ENCODE results near the gene HOGA1.
"Not testable (repeated sequence)": the region's sequence is repeated elsewhere in the genome, so short reads cannot be mapped to it uniquely, and the experiment has no call there.

HOGA1 gene

GRCh38 chr10:97584060-97584797 lies at the start of gene HOGA1:
HOGA1 (plus strand) TSS chr10:97584389; CDS start chr10:97584704, 315 bp downstream.
- DNase-seq: no peak

DNA sequence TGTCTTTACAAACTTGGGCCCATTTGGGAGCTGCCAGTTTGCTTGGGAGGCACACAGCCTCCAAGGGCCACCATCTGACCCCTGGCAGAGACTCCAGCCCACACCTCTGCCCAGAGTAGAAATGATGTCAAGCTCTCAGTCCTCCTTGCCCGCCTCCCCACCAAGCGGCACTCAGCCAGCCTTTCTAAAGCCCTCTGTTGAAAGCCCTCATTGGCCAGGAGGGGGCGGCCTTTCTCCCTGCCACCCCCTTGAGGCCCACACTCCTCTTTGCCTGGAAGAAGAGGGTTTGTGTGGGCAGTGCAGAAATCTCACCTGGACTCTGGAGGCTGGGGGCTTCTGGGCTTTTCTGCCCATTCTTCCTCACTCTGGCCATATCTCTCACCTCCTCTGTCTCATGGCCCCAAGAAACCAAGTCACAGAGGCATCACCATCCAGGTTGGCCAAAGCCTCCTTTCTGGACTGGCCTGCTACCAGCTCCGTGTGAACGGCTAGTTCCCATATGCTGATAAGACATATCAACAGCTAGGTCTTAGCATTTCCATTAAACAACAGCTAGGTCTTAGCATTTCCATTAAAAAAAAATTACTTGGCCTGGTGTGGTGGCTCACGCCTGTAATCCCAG lies 49.3 kb upstream of the HOGA1 start:
- DNase-seq: peak; percentile 50 to 59

DNA sequence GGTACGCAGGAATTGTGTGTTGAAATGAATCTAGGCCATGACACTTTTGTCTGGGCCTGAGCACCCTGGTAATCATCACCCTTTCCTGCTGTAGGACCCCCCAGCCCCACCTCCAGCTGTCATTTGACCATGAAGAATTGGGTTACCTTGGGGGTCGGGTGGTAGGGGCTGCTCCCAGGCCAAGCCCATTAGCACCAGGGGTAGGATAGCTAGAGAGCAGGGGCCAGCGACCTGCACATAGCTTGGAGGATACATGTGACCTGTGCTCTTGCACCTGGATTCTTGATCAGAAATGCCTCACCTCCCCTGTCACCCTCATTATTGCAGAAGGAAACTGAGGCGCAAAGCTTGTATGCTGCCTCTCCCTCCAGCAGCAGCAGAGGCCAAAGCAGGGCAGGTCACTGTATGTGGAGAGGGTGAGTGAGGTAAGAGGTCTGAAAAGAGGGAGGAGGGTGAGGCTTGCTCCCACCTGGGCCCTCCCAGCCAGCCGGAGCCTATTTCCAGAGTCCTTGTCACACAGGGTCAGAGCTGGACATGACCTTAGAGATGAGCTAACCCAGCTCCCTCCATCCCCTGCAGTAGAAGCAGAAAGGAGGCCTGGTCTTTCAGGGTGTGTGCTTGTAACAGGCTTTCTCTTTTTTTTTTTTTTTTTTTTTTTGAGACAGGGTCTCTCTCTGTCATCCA lies 46.9 kb upstream of the HOGA1 start:
- DNase-seq: no peak

DNA sequence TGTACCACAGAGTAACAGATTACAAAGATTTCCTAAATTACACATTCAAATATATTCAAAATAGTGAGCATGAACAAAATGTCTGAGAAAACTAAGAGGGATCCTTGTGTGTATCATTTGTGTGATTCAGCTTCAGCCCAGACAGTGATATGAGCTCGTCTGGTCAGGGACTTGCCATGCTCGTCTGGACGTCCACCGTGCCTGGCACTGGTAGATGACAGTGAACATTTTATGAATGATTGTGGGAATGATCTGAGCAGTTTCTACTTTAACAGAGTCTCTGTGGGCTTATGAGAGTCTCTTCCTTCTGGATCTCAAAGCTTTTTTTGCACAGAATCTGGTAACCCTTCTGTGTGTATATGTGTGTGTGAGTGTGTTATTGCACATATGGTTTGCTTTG lies 45.8 kb upstream of the HOGA1 start:
- no peak for DNase-seq

- no peak for DNase-seq
Measured at GRCh38 chr10:97538839-97539238, 45.4 kb upstream of the HOGA1 start.

DNA sequence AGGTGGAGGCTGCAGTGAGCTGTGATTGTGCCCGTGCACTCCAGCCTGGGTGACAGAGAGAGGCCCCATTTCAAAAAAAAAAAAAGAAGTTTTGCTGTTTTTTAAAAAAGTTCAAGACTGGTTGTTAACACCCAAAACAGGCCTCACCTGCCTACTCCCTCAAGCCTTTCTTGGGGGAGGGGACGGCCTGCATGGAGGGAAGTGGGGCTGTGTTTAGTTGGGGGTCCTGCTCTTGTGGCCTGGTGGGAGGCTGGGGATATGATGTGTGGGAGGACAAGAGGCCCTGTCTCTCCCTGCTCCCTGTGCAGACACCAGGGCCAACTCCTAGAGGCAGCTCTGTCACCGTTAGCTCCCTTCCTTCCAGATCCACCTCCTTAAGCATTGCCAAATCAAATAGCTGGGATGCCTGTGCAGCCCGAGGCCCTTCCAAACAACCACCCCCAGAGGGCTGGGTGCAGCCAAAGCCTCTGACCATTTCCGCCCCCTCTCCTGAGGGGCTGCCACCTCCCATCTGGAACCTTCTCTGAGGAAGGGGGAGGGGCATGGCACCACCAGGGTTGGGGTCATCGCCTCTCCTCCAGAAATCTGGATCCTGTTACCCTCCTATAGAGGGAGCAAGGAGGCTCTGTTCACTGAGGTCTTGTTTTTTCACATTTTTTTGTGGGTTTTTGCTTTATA lies 44.5 kb upstream of the HOGA1 start:
- DNase-seq: no peak

DNA sequence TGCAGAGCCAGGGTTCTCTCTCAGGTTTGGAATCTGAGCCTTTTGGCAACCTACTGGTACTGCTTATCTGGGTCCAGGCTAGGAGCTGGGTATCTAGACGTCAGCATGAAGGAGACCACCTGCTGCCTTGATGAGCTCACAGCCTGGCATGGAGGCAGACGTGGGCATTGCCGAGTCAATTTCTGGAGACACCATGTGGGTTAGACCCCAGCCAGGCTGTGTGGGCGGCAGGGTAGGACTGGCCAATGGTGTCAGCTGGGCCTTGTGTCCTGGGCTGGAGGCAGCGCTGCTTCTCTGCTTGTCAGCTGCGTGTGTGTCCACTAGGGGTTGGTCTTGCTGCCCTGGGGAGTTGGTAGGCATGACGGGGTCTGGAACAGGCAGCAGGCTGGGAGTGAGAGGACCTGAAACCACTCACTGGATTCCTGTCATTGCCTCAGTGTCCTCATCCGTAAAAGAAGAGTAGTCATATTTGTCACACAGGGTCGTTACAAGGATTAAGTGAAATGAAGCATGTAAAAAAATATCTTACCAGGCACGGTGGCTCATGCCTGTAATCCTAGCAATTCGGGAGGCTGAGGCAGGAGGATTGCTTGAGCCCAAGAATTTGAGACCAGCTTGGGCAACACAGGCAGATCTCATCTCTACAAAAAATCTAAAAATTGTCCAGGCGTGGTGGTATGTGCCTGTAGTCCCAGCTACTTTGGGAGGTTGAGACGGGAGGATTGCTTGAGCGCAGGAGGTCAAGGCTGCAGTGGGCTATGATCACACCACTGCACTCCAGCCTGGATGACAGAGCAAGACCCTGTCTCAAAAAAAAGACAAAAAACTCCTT lies 43.3 kb upstream of the HOGA1 start:
- no peak for DNase-seq

DNA sequence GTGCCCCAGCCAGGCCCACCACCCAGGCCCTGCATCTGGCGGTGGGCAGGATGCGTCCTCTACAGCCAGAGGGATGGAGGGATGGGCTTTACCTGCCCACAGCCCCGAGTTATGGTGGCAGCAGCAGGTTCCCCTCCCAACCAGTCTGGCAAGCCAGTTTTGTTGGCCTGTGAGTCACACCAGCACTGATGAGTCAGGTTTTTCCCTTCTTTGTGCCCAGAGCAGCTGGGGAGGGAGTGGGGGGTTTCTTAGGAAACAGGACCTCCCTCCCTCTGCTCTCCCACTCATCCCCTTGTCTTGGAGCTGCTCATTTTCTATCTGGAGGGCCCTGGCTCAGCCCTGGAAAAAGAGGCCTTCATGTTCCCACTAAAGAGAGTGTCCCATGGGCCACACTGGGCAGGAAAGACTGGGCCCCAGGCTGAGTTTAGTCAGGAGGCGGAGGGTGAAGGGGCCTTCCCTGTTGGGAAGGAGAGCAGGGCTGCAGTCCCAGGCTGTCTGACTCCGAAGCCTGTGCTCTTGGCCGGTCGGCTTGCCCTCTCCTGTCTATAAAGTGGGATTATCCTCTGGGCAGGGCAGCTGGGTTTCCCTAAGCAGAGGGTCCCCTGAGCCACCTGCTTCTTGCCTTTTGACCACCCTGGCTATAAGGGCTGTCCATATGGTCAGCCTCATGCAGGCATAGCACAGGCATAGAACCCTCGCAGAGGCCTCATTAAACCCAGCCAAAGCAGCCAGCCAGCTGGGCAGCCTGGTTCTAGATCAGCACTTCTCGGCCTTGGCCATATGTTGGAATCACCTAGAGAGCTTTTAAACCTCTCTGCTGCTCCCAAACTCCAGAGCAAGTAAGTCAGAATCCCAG lies 41.8 kb upstream of the HOGA1 start:
- DNase-seq: peak; percentile 51 to 53

GRCh38 chr10:97543025-97543546 lies 41.1 kb upstream of the HOGA1 start:
- DNase-seq: peak; percentile 67 to 71

GRCh38 chr10:97546456-97547270 lies 37.5 kb upstream of the HOGA1 start:
- no peak for DNase-seq

DNA sequence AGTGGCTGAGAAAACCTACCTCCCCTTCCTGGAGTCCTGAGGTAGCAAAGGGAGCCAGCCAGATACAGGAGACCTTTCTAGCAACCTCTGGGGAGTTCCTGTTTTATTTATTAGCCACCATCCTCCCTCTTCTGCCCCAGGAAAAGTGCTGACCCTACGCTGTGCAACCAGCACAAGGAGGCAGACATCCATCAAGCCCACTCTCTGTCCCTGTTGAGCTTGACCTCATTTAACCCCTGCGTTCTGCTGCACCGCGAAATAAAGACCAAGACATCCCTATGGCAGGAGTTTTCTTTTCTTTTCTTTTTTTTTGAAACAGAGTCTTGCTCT lies 37.0 kb upstream of the HOGA1 start:
- no peak for DNase-seq

GRCh38 chr10:97547962-97548361 lies 36.2 kb upstream of the HOGA1 start:
- DNase-seq: no peak

GRCh38 chr10:97548828-97549455 lies 35.2 kb upstream of the HOGA1 start:
- DNase-seq: no peak

DNA sequence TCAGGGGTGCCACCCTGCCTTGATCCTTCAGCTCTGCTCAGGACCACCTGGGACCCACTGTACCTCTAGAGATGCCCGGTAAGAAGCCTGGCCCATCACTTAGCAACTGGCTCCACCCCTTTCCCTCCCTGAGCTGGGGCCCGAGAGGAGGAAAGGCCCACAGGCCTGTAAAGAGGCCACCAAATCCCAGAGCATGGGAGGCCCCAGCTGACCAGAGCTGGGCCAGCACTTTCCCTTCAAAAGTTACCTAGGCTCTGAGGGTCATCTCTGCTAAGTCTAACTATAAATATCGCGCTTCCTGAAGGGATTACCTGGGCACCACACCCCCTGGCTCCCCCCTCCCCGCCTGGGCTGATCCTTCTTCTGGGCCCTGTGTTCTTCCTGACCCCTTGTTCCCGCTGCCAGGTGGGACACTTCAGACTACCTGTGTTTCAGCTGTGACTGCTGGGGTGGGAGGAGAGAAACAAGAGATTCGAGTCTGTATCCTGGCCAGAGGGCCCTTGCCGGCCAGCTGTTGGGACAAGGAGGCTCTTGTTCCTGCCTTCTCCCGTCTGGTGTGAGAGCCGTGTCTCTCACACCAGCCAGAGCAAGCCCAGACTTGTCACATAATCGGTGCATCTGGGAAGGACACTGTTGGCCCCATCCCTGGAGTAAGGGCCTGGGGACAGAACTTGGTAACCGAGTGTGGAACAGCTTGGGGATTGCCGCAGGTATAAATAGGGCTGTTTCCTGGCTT lies 34.4 kb upstream of the HOGA1 start:
- DNase-seq: no peak

DNA sequence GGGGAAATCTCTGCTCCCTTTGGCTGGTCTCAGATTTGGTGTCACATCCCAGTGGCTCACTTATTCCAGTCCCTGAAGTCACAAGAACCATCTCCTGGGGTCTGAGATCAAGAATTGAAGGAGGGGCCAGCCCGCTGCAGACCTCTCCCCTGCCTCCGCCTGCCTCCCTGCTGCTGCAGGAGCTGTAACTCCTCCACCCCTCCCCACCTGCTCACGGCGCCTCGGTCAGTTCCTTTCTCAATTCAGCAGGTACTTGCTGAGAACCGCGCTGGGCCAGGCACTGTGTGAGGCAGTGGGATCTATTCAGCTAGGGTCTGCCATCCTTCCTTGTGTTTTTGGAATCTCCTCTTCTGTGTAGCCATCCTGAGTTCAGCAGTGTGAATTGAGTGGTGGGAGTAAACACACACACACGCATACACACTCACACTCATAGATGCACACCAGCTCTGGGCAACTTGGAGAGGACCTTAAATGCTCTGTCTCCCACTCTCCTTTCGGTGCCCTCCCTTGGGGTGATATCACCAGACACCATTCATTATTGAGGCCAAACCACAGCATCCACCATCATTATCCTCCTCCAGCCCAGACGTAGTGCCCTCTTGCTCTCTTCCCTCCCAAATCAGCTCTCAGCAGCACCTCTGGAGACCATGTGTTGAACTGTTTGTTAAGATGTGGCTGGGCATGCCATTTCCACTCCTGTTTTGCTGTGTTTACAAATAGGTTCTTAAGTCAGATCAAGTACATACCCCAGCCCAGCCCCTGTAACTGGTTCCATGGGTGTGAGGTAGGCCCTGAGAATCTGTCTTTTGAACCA lies 33.6 kb upstream of the HOGA1 start:
- no peak for DNase-seq

DNA sequence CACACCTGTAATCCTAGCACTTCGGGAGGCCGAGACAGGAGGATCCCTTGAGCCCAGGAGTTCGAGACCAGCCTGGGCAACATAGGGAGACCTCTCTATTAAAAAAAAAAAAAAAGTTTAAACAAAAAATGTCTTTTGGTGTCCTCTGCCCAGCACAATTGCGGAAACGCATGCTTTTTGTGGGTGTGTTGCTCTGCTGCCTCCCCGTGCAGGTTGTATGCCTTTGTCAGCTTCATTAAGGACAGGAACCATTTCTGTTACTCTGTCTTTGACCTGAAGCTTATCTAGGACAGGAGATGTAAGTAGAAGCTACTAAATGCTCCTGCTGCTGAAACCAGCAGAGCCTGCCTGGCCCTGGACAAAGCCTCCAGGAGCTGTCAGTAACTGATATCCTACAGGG lies 32.9 kb upstream of the HOGA1 start:
- DNase-seq: no peak

DNA sequence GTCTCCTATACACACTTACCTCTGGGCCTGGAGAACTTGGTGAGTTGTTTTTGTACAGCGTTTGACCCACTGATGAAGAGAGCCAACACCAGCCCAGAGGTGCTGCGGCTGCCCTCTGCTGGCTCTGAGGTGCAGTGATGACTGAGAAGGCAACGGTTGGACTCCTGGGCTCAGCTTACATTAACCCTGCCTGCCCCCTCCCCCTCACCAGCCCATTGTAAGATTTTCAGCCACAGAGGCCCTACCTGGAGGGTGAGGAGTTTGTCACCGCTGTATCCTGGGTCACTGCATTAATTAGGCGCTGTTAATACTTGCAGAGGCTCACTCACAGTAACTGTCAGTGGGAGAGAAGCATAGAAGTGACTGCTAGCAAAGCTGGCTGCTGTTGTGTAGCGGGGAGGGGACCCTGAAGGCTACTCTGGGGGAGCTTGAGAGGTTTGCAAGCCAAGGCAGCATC lies 30.6 kb upstream of the HOGA1 start:
- DNase-seq: peak; percentile 69 to 72

GRCh38 chr10:97554336-97554735 lies 29.9 kb upstream of the HOGA1 start:
- not testable (repeated sequence) for DNase-seq

Data from stimulated activated CD4-positive, alpha-beta T cell treated with anti-CD3 and anti-CD28 coated beads, Interleukin-2, amount 100 ng/mL, for 24 hours (primary cell).